M059J (cell line): ENCODE data around the gene MACROD2. TPM values are rescaled to one million over a fixed set of nuclear protein-coding genes. Genes with fewer than 3 reads are reported as not detected.
A peak's percentile ranks its signal among the peaks of the same experiment; 100 is the strongest.

Experiments used
- DNase-seq: peaks from one replicate; pipeline ENCODE4 v3.0.0-alpha.2; 2012; ENCODE audit warnings: low read depth
- total RNA-seq: library from RNA; depleted of rRNA; stranded (reverse); fragments of >200 nt; shearing (Covaris generic); gene quantifications from 2 replicates; pipeline ENCODE4 v1.2.3, GENCODE V29; 2014

Gene MACROD2
- total RNA-seq, 1 experiment from 2014 or later, result 1.8 TPM

DNA sequence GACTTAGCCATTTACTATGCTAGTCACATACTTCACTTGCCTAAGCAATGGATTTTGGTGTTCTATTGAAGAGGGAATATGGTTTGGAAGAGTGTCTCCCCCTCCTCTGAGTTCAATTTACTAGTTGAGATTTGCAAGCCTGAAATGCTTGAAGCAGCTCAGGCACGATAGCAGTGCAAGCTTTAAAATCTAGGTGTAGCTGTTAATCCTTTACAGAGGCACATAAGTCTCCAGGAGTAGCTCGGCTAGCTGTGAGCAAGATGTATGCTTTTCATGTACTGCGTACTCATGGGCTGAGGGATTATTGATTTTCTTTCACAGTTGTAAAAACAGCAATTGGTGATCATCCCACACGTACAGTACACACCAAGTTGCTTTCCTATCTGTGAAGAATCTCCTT, 341.4 kb downstream of the MACROD2 start:
- no peak for DNase-seq

DNA sequence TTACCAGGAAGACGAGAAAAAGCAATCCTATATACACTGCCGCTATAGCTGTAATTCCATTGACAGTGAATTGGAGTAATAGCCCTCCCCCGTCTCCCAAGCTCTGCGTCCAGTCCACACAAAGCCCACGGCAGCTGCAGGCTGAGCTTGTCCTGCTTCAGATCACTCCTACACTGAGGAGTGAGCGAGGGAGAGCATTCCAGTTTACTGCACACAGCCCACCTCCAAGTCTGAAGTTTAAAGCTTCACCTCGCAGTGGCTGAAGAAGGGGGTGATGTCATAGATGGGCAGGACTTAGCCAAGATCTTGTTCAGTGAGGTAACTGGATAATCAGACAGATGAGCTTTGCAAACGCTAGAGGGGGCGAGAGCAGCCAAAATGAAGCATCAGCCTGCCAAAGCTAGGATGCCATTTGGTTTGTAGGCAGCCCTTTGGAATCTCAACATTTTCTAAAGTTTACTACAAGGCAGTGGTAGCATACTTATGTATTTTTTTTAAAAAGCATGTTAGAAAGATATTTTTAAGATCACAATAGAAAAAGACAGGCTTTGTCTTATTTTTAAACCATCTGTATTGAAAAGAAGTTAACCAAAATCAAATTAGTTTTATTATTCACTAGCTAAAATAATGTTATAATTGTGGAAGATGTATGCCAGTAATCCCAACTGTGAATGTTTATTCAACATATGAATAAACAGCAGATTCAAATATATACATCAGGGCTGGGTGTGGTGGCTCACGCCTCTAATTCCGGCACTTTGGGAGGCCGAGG, 342.3 kb downstream of the MACROD2 start, which contains the start of gene FLRT3:
Gene FLRT3 (minus strand): TSS at position 213 of the 772 bp plus-strand sequence. CDS start 10,106 bp downstream, outside the sequence.
- peak; percentile 71 for DNase-seq

DNA sequence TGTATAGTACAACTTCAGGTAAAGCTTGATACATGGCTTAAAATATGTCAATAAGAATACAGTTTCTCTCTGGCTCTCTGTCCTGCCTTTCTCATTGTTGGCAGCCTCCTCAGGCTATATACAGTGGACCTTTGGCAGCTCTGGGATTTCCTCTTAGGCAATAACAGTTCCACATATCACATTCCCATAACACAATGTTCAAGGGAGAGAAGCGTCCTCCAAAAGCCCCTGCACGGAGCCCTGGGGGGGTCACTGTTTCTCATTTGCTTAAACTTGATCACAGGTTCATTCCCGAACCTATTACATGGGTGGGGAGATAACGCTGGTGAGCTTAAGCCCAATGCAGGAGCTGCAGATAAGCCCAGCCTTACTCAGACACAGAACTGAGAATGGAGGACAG, 346.5 kb downstream of the MACROD2 start:
- DNase-seq, result no peak

DNA sequence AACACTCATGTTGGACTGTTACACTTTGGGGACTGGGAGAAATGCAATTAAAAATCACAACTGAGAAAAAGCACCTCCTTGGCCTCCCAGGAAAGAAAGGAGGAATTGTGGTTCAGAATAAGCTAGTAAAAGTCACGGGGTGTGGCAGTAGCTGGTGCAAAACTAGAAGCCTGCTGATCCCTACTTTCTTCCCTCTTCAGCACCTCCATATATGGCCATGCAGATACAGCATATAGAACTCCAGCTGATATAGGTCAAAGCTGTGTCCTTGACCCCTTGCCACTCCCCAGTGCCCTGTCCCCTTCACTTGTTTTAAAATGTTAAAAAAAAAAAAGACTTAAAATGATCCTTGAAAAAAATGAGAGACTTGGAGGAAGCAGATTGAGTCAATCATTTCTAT, 347.6 kb downstream of the MACROD2 start:
- no peak for DNase-seq

DNA sequence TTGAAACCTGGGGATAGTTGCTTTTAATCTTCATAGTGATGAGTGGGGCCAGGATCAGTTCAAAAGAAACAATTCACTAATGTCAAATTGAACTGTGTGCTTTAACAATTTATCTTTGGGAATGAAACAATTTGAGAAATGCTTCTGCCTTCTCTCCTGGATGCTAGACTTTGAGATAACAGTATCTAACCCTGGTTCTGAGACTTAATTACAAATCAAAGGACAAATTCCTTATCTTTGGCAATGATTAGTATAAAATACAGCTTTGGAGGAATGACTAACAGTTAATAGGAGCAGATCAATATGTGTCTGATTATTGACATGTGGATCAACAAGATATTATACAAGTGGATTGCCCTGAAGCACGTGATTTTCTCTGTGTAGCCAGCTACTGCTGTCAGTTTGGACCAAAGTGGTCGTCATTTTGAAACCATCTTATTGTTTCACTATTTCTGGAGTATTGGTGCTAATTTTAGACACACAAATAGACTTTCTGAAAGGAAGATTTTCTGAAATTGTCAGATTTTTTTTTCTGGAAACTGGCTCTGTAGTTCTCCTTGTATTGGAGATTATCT, 348.3 kb downstream of the MACROD2 start:
- DNase-seq, result no peak

DNA sequence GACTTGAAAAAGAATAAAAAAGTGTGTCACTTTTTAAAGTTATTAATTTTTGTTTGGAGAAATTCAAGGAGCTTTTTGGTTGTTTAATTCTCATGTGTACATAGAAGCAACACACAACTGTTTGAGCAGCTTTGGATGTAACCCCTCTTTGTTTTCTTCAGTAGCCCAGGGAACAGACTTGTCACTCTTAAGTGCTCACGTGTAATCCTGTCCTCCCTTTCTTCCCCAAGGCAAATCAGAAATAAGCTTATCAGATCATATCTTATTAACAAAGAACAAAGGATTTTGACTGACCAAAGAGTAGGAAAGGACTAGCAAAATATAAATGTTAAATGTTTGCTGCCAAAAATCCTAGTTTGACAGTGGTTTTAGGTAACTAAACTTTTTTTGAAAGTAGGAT, 349.4 kb downstream of the MACROD2 start:
- DNase-seq, result no peak

DNA sequence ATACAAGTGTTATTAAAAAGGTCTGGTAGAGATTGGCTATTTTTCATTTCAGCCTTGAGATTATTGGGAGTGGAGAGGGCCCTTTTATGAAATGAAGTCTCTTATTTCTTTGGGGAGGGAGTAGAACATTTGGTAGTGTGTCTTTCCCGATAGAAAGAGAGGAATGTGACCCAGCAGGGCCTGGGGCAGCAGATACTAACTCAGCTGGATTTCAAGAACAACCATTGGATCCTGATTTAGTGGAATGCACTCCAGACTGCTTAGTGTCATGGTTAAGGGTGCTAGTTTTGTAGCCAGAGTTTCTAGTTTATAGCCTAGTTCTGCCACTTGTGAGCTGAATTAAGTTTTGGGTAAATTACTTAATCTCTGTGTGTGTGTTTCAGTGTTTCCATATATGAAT, 360.5 kb downstream of the MACROD2 start:
- DNase-seq, result no peak

DNA sequence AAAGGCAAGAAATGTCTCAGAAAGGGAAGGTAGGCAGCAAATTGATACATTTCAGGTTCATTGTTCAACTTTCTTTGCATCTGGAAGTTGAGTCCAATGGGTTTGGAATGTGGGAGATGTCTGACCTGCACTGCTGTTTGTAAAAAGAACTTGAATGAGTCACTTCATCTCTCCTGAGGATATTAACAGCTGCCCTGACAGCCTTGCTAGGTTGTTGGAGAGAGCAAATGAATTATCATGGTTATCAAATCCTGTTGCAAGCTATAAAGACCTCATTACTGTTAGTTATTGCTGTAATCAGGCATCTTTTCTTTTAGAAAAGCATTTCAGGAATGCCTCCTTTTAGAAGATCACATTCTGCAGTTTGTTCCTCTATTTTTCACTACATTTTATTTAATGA, 365.1 kb downstream of the MACROD2 start:
- peak; percentile 1 for DNase-seq

DNA sequence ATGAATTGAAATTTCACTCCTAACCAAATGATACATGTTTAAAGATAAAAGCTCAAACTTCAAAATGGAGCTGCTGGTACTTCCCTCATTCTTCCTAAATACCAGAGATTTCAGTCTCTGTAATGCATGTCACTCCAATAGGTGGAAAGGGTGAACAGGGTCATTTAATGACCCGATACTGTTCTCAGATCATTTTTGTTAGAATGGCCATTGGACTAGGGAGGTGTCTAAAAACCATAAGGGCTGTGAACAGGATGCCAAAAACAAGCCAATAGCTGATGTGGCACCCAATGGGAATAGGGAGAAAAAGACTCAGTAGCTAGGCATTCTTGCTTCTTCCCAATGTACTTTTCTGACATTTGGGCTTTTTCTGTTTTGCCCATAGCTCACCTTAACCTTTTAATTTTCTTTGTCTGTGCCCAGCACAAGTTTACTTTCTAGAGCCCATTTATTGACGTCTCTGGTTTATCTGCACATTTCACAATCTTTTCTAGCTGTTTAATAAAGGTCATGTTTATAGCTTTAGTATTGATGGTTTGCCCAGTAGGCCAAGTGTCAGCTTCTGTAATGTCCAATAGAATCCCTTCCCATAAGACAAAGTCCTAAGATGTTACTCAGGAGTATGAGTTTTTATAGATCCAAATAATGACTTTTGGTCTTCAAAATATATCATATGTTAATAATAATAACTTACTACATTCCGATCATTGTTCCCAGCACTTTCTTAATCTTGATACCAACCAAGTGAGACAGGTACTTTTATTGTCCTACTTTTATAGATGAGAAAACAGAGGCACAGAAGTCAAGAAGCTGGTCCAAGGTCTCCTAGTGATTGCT, 366.4 kb downstream of the MACROD2 start:
- DNase-seq, result no peak

DNA sequence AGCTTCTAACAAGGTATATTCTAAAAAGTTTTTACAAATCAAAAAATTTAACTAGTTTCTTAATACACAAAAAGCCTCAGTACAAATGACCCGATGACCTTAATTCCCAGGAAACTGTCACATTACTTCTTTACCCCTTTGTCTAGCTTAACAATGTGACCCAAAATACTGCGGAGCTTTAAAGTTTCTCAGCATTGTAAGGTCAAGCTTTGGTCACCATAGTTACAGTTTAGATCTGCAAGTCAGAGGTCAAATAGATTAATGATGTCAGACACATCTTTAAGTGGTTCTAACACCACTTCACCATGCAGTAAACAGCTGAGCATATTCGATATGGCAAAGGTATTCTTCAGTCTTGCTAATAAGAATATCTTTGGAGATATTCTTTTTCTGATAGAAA, 378.9 kb downstream of the MACROD2 start:
- no peak for DNase-seq

DNA sequence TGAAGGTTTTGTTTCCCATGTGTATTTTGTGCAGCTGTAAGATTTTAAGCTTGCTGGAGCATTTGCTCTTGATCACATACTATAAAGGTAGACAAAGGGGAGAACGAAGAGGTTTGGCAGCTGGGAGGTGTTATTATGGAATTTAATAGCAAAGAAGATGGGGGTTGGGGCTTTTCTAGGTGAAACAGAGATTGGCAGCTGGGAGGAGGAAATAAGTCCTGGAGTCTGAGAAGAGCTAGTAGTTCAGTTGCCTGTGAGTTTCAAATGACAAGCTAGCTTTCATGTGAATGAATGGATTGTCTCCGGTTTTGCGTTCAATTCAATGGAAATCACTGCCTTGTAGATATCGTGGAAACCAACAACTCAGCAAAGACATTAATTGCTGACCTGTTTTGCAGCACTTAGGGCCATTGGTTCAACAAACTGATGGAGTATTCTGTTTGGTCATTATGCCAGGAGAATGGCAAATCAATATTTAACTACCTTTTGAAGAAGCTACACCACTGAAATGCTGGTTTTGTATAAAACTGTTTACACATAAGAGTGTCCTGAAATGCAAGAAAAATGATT, 380.2 kb downstream of the MACROD2 start:
- no peak for DNase-seq

DNA sequence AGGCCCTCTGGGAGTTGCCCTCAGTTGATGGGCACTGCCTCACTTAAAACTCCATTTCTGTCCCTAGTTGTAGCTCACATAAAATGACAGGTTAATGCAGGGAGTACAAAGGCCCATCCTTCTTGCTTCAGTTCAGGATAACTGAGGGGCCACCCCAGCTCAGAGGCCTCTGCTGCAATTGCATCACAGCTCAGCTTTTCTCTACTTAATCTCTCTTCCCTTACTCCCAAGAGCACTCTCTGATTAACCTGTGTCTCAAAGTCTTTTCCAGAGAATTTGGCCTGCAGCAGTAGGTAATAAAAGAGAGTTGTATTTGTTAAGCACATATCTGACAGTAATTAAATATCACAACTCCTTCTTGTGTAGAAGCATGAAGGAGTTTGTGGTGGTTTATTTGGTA, 383.0 kb downstream of the MACROD2 start:
- no peak for DNase-seq

DNA sequence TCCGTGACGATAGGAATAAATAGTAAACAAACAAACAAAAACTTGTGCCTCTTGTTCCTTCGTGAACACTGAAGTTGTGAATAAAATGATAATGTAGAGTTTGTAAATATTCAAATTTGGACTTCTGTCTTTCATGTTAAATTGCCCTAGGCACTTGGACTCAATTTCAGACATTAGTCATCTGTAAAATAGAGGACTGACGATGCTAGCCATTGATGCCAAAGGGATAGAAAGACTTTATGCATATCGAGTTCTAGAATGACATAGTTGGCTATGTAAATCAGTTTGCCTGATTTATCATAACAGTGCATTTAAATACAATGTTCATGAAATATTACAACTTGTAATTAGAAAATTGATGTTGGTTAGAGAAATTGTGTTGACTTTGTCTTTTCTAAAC, 388.0 kb downstream of the MACROD2 start:
- peak; percentile 3 for DNase-seq

DNA sequence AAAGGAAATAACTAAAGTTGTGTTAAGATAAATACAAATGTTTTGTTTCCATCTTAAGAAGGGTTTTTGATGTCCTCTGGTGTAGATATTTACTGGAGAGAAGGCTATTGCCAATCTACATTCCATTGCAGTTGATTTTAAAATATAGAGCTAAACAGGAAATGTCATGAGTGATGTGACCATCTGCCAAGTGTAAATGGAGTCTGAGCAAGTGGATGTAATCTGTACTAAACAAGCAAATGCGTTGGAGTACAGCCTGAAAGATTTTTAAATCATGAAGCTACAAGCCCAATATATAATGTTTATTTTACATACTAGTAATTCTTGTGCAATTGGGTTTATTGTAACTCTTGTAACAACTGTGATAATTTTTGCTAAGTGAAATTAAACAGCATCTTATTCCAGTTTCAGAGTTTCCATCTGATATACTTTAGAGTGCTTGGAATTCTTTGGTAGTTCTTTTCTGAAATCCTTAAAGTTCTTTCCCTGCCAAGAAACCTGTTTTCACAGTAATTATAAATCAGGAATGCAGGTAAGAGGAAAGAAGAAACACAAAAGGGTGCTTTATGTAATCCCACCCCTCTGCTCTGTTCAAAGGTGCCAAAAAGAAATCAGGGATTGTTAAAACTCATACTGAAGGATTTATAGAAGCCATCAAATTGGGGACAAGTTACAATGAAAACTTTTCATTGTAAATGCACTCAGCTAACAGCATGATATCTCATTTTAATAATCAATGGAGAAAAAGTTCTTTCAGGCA, 389.3 kb downstream of the MACROD2 start:
- no peak for DNase-seq

DNA sequence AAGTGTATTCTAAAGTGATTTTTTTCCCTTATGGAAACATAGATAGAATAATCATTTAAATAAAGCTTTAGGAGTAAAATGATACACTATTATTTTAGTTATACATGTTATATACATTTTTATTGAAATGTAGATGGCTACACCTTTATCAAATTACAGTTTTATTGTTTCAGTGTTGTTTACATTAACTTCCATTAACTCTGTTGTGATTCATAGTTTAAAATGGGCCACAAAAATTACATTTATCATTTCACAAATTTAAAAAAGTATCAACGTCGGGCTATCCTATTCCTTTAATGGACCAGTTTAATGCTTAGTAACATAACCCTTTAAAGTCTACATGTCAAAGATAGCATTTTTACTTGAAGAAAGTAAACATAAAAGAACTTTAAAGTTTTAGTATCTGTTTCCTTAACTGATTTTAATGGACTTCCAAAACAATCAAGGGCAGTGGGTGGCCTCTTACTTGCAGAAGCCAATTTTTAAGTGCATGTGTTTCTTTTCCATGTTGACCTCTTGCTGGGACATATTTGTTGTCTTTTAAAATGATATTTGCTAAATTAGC, 389.9 kb downstream of the MACROD2 start:
- no peak for DNase-seq

DNA sequence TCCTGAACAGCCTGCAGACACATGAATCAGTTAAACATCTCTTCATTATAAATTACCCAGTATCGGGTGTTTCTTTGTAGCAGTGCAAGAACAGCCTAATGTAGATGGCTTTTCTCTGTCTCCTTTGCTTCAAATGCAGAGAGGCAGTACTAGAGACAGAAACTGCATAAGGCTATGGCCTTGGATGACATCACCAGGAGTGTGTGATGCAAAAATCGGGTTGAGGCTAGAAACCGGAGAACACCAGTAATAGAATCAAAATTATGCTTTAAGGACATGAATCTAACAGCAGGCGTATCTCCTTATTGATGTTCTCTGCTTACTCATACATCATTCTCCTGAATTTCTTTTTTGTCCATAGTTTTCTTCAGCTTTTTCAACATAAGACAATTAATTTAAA, 391.4 kb downstream of the MACROD2 start:
- DNase-seq, result no peak

DNA sequence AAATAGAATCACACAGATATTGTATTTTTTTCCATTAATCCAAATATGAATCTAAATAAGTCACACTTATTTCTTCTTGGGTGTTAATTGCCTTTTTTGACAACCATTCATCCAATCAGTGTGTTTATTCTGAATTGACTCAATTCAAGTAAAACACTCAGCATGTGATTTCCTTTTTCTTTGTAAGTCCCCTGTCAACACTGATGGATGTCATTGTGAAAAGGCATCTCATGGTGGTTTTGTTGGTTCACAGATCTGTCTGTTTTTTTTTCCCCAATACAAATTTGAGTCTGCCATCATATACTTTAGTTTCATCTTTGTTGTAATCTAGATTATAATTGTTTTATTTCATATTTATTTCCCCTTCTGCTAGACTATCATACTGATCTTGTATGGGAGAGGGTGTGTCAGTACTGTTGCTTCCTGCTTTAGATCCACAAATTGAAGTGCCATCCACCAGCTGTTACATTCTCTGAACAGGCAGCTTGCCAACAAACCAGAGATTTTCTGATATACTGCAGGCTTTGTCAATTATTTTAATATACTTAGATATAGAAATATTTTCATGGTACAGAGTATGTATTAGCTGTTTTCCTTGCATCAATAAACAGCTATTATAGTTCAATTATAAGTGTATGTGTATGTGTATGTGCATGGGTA, 406.3 kb downstream of the MACROD2 start:
- no peak for DNase-seq

DNA sequence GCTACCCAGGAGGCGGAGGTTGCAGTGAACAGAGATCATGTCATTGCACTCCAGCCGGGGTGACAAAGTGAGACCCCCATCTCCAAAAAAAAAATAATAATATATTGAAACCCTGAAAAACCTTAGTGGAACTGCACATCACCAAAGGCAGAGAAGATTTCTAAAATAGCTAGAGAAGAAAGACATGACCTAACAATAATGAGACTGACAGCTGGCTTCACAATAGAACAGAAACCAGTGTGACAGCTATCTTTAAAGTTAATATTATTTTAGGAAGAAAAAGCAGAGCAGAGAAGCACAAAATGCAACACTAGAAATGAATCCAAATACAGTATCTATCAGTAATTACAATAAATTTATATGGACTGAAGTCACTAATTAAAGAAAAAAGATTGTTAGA, 409.2 kb downstream of the MACROD2 start:
- DNase-seq, result no peak

DNA sequence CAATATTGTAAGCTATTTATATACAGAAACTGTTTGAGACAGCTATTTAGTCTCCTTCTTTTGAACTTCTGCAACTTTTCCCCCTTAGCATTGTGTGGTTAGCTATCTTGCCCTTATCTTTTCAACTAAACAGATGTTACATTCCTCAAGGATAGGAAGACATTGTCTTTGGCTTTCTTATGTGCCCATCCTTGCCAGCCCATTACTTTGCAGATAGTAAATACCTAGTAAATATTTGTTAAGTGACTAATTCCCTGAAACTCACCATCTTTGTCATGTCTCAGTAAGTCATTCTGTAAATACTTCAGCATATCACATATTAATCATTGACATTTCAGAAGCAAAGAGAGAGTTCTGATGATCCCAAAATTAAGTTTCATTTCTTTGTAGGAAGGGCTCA, 411.2 kb downstream of the MACROD2 start:
- DNase-seq, result peak; percentile 12

DNA sequence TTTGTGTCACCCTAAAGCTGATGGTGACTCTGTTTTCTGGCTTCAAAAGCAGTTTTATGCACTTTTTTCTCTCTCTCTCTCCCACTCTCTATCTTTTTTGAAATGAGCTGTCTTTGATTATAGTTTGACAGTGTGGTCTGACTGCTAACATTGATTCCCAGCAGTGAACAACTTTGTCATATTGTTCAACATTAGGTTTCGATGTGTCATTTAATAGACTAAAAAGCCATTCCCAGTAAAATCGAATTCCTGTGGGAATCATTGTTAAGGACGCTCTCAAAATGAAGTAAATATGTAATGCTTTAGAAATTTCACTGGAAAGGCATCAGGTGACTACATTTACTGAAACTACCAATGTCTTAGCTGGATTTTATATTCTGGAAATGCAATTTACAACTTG, 412.0 kb downstream of the MACROD2 start:
- no peak for DNase-seq
